Measurements from ENCODE around the gene ESPNL. TPM values are rescaled to one million over a fixed set of nuclear protein-coding genes. Genes with fewer than 3 reads are reported as not detected.

Gene ESPNL
- total and polyA plus RNA-seq, 2 of the 4 experiments (the other 2 are of a cell fraction), result 2.0 TPM

- H3K18ac ChIP-seq (ENCODE audit: low read depth, low read length), result no peak overlapping the region
- H2BK5ac ChIP-seq (ENCODE audit: low read depth, low read length, poor library complexity, severe bottlenecking), result peak overlapping the region; percentile 73
- no peak overlapping the region for H3K4me3 ChIP-seq (ENCODE audit: insufficient read depth, low read depth, low read length)
- in situ Hi-C loops (cut with MboI; ENCODE audit: low sequenced_read_pairs), result no loop called here
- H3K9me3 ChIP-seq (ENCODE audit: control insufficient read depth, insufficient read depth, low read length), result no peaks in the 10 kb centered on the region
- peaks cover 55% of the 10 kb centered on the region for H3K36me3 ChIP-seq (ENCODE audit: control insufficient read depth, insufficient read depth, low read length)
- no peak overlapping the region for H2AK9ac ChIP-seq (replicated peaks; ENCODE audit: low read depth, low read length, poor library complexity)
- H3K23ac ChIP-seq (ENCODE audit: low read depth, low read length), result no peak overlapping the region
- no peak overlapping the region for H2AK5ac ChIP-seq (ENCODE audit: low read depth, low read length)
- no peak for TF ChIP-seq CEBPB (IDR thresholded peaks at IDR 0.05; ENCODE audit: low read depth, low read length)
- no peak for TF ChIP-seq MXI1 (IDR thresholded peaks at IDR 0.05; ENCODE audit: borderline replicate concordance, low read depth, low read length)
- no peak for TF ChIP-seq RAD21 (IDR thresholded peaks at IDR 0.05; ENCODE audit: low read length)
- no peak for TF ChIP-seq RCOR1 (IDR thresholded peaks at IDR 0.05; ENCODE audit: insufficient replicate concordance, low read length)
- no peak for TF ChIP-seq MAZ (IDR thresholded peaks at IDR 0.05; ENCODE audit: borderline replicate concordance, low read depth, low read length)
- TF ChIP-seq, protein P1, sequence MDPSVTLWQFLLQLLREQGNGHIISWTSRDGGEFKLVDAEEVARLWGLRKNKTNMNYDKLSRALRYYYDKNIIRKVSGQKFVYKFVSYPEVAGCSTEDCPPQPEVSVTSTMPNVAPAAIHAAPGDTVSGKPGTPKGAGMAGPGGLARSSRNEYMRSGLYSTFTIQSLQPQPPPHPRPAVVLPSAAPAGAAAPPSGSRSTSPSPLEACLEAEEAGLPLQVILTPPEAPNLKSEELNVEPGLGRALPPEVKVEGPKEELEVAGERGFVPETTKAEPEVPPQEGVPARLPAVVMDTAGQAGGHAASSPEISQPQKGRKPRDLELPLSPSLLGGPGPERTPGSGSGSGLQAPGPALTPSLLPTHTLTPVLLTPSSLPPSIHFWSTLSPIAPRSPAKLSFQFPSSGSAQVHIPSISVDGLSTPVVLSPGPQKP (IDR thresholded peaks at IDR 0.05; ENCODE audit: borderline replicate concordance, low read depth, low read length), result no peak
- TF ChIP-seq SMC3 (IDR thresholded peaks at IDR 0.05; ENCODE audit: low read depth, low read length), result no peak
- peaks cover 3% of the 10 kb centered on the region for H3K4me1 ChIP-seq (ENCODE audit: control insufficient read depth, insufficient read depth, low read length)
- peaks cover 29 to 73% of the 10 kb centered on the region in 2 experiments for H3K79me1 ChIP-seq (ENCODE audit: low read depth in 1 of 2, low read length in 2 of 2)
- H4K20me1 ChIP-seq (ENCODE audit: insufficient read depth, low read length), result no peaks in the 10 kb centered on the region
- no peak overlapping the region for H4K5ac ChIP-seq (ENCODE audit: low read depth, low read length)
- CTCF ChIA-PET, result interaction anchor here (0.8 kb wide), 1 partner anchor 25 kb away, joined by 3 read pairs; no protein-coding TSS in a partner anchor
- DNase-seq, result peak; percentile 86
- H3K4ac ChIP-seq (ENCODE audit: low read depth, low read length), result no peak overlapping the region; the same call in 1 of the 2 replicates
- peak overlapping the region; percentile 27; the same call in 1 of the 2 replicates for H3K27ac ChIP-seq (ENCODE audit: insufficient read depth, low read length)
- BruUV-seq (replicated peaks), result no TSS peak
- no peak overlapping the region for H3K14ac ChIP-seq (replicated peaks; ENCODE audit: low read depth, low read length)
- no peak overlapping the region for H2BK15ac ChIP-seq (ENCODE audit: low read depth, low read length)
- H3K56ac ChIP-seq (ENCODE audit: extremely low read depth, insufficient read depth, low read length), result no peak overlapping the region
- no peak overlapping the region for H3K4me2 ChIP-seq (ENCODE audit: low read depth, low read length)
- peak; percentile 96 for ATAC-seq (ENCODE audit: low read depth)
- H2AFZ ChIP-seq (replicated peaks; ENCODE audit: low read length, poor library complexity), result no peak overlapping the region
- dilution Hi-C loops (cut with HindIII; ENCODE audit: low sequenced_read_pairs, unreplicated experiment), result no loop called here
- H3K9ac ChIP-seq (ENCODE audit: low read depth, low read length), result no peak overlapping the region
- intact Hi-C loops (cut with micrococcal nuclease), result loop anchor here (5.0 to 10.0 kb wide), 2 partner anchors 114 to 182 kb away; partner anchors contain the start of gene SCLY
- no peak overlapping the region for H2BK120ac ChIP-seq (ENCODE audit: low read depth, low read length)
- no peak overlapping the region for H2BK20ac ChIP-seq (ENCODE audit: low read depth, low read length)
- no peaks in the 10 kb centered on the region for H3K27me3 ChIP-seq (ENCODE audit: control insufficient read depth, insufficient read depth, low read length)
- no peak overlapping the region for H4K8ac ChIP-seq (ENCODE audit: low read depth in 2 of 2, low read length in 2 of 2)
- POLR2A ChIA-PET (ENCODE audit: unreplicated experiment), result interaction anchor here (0.8 kb wide), 1 partner anchor 27 kb away, joined by 4 read pairs; the partner anchor contains the start of gene ILKAP
- H3K9me1 ChIP-seq (ENCODE audit: insufficient read depth, low read length), result peaks cover 10% of the 10 kb centered on the region
- H4K91ac ChIP-seq (ENCODE audit: insufficient read depth, low read depth, low read length), result no peak overlapping the region
These were observed 76.5 kb downstream of the ESPNL start for GRCh38 chr2:238176613-238177012.

All from IMR-90 (cell line).